B cell (primary cell): ENCODE measurements around the gene FAM114A1.
"Not testable (repeated sequence)": the region's sequence is repeated elsewhere in the genome, so short reads cannot be mapped to it uniquely, and the experiment has no call there.

Experiments used
- CTCF ChIP-seq: fragments of 200-600 bp; IDR thresholded peaks from one replicate; pipeline ENCODE4 v1.8.0; 2022; ENCODE audit warnings: antibody characterized with exemption, mild to moderate bottlenecking
- EZH2 ChIP-seq: IDR thresholded peaks from 2 replicates; pipeline ENCODE4 v1.6.1; 2012; ENCODE audit warnings: borderline replicate concordance, low read depth, mild to moderate bottlenecking, moderate library complexity, low read length; ENCODE audit not compliant: insufficient read depth, poor library complexity, severe bottlenecking

DNA sequence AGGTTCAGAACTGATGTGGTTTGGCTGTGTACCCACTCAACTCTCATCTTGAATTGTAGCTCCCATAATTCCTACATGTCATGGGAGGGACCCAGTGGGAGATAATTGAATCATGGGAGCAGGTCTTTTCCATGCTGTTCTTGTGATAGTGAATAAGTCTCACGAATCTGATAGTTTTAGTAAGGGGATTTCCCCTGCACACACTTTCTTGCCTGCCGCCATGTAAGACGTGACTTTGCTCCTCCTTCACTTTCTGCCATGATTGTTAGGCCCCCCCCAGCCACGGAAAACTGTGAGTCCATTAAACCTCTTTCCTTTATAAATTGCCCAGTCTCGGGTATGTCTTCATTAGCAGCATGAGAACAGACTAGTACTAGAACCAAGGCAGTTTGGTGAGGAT lies 91.6 kb downstream of the FAM114A1 start:
- TF ChIP-seq EZH2, CTCF: not testable (repeated sequence)
